ENCODE measurements around the gene YTHDF1.
"Not testable (repeated sequence)": the region's sequence is repeated elsewhere in the genome, so short reads cannot be mapped to it uniquely, and the experiment has no call there.

YTHDF1 gene

DNA sequence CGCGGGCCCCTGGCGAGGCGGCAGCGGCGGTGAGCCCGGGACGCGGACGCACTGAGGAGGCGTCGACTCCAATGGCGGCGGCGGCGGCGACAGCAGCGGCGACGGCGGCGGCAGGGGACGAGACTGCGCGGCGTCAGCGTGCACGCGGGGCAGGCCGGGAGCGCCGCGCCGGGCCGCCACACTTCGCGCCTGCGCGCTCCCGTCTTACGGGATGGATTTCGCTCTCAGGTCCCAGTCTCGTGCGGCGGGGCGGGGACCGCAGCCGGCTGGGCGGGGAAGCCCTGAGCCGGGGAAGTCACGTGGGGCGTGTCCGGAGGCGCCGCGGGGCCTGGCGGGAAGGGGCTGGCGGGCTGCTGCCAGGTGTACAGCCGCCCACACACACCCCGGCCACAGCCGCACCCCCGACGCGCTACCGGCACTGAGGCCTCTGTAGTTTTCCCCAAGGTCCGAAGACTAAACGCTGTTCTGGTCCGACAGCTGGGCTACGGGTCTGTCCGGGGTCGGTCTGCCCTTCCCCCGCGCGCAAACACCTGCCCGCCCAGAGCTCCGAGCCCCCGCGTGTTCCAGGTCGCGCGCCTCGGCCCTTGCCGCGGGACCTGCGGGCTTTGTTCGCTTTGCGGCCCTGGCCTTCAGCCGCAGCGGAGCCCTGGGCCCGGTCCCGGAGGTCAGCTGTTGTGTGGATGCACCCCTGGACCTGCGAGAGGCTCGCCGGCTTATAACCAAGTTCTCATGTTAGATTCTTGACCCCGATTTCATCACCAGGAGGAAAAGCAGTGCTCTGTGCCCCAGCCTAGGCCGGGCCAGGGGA, at the start of gene YTHDF1:
Gene YTHDF1 (minus strand): TSS at position 91 of the 808 bp plus-strand sequence. CDS start 239 bp downstream, outside the sequence.
- peak; percentile 92 for DNase-seq (ENCODE audit: low read depth)

GRCh38 chr20:63264519-63264918, 48.6 kb upstream of the YTHDF1 start:
- DNase-seq (ENCODE audit: low read depth), result no peak

DNA sequence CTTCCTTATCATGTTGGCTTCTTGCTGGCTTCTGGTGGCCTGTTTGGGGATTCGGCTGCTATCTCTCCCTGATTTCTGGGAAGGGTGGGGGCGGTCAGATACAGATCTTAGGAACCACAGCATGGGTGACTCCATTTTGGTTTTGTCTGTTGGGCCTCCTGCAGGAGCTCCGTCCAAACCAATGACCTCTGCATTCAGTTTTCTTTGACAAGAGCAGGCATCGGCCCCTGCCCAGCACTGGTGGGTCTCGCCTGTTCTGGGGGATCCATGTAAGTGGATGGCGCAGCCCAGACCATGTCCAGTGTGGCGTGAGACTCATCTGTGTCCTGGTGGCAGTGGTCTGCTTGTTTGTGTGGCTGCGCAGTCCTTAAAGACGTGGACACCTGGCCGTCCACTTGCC, 48.1 kb upstream of the YTHDF1 start:
- no peak for DNase-seq (ENCODE audit: low read depth)

- DNase-seq (ENCODE audit: low read depth), result no peak
These were observed 46.9 kb upstream of the YTHDF1 start for GRCh38 chr20:63262836-63263235.

DNA sequence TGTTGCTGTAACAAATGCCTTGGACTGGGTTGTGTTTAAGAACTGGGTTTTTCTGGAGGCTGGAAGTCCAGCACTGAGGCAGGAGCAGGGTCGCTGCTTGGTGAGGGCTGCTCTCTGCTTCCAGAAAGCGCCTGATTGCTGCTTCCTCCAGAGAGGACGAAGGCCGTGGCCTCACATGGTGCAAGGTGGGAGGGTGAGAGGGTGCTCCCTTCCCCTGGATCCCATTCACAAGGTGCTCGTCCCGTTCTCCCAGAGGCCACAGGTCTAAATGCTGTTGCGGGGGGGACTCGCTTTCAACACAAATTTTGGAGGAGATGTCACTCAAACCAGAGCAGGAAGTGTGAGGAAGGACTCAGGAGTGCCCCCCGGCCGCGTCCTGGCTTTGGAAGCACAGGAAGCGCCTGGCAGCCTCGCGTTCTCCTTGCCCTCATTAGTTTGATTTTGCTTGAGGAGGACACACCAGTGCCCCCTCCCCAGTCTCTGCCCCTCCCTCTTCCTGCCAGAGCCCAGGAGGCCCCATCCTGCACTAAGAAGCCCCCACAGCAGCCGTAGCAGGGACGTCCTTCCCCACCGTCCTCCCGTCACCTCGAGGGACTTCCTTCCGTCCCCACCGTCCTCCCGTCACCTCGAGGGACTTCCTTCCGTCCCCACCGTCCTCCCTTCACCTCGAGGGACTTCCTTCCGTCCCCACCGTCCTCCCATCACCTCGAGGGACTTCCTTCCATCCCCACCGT, 46.0 kb upstream of the YTHDF1 start:
- DNase-seq (ENCODE audit: low read depth), result no peak

GRCh38 chr20:63261060-63261794, 45.3 kb upstream of the YTHDF1 start:
- DNase-seq (ENCODE audit: low read depth), result no peak

DNA sequence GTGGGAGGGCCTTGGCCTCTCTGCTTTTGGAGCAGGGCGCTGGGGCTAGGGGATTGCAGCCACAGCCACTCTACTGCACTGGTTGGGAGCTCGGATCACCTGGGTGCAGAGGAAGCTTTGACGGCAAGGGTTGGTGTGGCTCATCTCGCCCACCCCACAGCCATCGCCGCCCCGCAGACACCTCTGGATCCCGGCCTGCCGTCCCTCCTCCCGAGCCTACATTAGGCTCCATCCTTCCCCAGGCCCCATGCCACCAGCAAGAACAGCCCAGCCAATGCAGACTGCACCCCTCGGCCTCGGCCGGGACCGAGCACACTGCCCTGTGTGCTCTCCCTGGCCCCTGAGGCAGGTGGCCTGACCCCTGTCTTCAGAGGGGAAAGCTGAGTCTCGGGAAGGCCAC, 44.6 kb upstream of the YTHDF1 start:
- DNase-seq (ENCODE audit: low read depth), result no peak

DNA sequence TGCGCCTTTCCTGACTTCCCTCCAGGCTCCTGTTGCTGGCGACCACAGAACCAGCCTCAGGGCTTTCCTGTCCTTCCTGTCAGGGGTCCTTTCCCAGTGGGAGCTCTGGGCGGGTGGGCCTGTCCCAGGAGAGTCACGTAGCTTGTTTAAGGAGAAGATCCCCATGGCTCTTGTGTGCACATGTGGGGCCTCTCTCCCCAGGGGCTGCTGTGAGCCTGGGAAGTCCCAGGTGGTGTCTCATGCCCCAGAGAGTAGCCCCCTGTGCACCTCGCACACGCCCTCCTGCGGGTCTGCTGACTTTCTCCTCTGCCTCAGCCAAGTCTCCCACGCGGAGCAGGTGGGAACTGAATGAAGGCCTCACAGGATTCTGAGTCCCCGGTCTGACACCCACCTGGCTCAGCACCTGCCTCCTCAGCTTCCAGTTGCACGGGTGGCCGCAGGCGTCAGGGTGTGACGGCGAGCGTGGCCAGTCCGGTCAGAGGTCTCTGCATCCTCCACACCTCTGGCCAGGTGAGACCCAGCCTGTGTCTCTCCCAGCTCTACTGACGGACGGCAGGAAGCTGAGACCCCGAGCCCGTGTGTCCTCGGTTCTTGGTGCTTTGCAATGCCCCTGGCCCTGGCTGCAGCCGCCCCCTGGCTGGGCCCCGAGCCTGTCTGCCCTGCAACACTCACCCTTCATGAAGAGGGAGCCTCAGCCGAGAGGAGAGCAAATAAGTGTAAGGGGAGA, 44.0 kb upstream of the YTHDF1 start:
- no peak for DNase-seq (ENCODE audit: low read depth)

GRCh38 chr20:63258781-63259180, 42.9 kb upstream of the YTHDF1 start:
- no peak for DNase-seq (ENCODE audit: low read depth)

DNA sequence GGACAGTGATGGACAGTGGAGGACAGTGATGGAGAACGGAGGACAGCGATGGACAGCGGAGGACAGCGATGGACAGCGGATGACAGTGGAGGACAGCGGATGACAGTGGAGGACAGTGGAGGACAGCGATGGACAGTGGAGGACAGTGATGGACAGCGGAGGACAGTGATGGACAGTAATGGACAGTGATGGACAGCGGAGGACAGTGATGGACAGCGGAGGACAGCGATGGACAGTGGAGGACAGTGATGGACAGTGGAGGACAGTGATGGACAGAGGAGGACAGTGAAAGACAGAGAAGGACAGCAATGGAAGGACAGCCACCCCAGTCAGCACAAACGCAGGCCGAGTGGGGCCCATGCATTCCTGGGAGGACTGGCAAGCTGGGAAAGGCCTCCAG, 41.7 kb upstream of the YTHDF1 start:
- no peak for DNase-seq (ENCODE audit: low read depth)

GRCh38 chr20:63256954-63257353, 41.0 kb upstream of the YTHDF1 start:
- DNase-seq (ENCODE audit: low read depth), result no peak

DNA sequence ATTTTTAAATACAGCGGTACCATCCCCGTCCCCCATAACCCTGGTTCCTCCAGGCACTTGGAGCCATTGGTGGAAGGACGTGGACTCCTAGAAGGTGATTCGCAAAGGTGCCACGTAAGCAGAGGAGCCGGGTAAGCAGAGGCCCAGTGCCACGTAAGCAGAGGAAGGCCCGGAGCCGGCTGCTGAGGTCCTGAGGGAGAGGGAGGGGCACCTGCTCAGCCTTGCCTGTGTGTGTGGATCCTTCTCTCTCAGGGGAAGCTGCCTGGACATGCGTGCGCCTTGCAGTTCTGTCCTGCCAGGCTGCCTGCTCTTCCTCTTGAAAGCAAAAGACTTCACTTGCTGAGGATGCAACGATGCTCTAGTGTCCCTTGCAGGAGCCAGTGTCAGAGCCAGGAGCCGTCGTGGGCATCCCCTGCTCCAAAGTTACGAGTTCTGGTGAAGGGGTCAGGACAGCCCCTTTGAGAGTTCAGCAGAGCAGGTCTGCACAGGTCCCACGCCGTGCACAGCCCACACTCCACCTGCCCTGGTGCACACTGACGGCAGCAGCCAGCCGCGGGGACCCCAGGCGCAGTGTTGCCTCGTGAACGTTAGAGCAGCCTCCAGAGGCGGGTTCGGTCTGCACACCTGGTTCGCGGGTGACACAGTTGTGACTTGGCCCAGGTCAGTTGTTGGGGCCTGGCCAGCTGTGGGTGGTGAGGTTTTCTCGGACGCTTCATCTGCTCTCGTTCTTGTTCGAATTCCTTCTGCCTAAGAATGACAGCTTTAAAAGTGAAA, 40.2 kb upstream of the YTHDF1 start:
- no peak for DNase-seq (ENCODE audit: low read depth)

DNA sequence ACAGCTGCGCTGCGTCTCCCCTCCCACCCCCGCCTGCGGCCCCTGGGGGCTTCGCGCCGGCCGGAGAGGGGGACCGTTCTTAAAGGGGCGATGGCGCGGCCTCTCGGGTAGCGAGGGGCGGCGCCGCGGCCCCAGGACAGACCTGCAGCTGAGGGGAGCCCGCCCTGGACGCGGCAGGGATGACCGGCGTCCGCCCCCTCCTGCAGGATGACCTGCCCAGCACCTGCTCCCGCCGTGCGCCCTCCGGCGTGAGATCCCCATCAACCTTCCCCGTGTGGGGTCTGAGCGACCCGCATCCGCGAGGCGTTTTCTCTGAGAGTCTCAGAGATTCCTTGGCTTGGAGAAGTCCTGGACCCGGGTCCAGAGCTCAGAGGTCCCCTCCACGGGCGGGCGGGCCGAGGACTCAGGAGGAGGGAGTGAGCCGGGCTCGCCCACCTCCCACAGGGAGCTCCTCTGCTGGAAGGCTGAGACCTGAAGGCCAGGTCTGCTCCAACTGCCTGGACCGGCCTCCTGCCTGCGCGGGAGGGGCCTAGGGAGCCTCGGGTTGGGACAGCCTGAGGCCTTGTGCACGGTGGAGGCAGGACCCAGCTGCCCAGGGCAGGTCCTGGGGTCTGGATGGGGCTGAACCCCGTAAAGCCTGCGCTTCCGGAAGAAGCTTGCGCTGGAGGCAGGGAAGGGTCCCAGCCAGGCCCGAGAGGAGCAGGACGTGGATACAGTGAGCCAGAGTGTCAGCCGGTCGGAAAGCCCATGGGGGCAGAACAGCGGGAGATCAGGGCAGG, 38.9 kb upstream of the YTHDF1 start:
- no peak for DNase-seq (ENCODE audit: low read depth)

DNA sequence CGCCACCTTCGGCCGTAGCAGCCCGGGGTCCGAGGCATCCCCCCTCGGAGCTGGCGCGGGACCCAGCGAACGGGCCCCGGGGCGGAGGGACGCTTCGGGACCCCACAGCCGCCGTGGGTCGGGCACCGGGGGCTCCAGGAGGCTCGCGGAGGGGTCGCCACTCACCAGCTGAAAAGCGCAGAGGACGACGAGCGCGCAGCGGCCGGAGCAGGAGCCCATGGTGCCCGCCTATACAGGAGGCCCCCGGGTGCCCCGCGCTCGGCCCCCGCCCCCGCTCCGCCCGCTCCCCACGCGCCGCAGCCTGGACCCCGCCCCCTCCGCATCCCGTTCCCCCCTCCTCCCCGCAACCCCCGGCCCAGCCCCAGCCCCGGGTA, 38.3 kb upstream of the YTHDF1 start, which contains the start of gene NKAIN4:
Gene NKAIN4 (minus strand): TSS at position 232 of the 374 bp plus-strand sequence. CDS start 13 bp downstream, at position 219.
- no peak for DNase-seq (ENCODE audit: low read depth)

DNA sequence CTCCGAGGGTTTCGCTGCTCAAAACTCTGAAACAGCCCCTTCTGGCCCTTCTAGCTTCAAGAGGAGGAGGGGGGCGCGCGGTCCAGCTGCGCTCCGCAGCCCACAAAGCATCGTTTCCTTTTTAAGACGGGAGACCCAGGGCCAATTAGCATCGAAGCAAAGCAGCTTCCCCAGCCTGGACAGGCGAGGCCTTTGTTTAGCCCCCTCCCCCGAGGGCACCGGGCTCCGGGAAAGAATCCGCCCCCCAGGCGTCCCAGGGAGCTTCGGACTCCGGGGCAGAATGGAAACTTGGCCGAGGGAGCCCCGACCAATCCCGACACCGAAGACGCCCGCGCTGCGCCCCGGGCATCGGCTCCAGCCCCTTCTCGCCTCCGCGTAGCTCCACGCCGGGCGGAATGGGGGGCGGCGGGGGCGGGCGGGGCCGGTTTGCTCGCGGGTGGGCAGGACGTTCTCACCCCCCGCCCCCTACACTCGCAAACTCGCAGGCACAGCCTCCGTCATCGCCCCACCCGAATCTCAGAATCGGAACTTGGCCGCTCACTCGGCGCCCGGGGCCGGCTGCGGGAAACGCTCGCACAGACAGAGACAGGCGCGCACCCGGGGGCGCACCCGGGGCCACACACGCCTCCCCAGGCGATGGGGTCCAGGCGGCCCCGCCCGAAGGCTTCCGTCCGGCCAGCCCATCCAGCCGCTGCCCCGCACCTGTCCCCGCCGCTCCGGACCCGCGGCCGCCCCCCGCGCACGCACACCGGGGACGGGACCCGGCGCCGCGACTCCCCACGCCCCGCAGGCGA, 37.7 kb upstream of the YTHDF1 start:
- no peak for DNase-seq (ENCODE audit: low read depth)

DNA sequence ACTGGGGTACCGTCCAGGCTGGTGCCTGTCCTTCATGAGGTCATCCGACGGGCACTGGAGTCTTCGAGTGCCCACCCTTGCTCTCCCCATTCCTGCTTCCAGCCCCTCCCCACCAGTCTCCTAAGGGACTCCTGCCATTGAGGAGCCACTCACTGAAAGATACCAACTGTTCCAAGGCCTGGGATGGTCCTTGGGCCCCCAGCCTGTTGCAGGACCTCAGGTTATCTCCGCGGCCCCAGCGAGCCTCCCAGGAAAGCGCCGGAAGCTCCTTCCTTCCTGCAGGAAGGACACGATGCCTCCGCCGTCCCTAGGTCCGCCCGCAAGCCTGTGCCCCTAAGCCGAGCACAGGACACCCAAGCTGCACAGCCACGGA, 37.1 kb upstream of the YTHDF1 start:
- DNase-seq (ENCODE audit: low read depth), result no peak

DNA sequence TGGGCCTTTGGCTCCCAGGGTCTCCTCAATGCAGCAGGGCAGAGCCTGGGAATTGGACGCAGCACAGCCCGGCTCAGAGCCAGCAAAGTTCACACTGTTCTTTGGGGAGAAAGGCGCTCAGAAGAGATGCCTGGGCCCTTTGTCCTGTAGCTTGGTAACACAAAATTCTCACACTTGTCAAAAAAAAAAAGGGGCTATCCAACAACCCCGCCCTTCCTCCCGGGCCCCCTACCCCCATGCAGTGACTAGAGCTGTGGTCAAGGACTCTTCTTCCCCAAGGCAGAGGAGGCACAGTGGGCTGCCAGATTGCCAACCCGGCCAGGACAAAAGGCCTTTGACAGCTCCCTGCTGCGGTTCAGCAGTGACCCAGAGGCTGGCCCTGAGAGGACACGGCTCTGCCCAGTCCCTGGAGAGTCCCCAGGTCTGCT, 36.4 kb upstream of the YTHDF1 start:
- DNase-seq (ENCODE audit: low read depth), result no peak

GRCh38 chr20:63251350-63251749, 35.4 kb upstream of the YTHDF1 start:
- not testable (repeated sequence) for DNase-seq (ENCODE audit: low read depth)

DNA sequence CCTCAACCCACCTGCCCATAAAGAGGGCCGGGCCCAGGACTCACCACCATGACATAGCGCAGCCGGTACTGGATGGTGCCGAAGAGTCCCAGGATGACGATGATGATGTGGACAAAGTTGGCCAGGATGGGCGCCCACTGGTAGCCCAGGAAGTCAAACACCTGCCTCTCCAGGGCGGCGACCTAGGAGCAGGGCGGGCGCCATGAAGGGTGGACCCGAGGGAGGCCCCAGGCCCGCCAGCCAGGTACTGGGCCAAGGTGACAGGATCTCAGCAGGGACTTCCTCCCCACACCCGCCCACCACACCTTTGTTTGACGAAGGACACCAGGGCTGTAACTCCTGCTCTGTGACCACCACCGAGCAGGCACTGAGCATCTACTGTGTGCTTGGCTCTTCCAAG, 34.0 kb upstream of the YTHDF1 start:
- no peak for DNase-seq (ENCODE audit: low read depth)
